HG03159 (cell line): Measurements from ENCODE around the gene GBP7.
"Not testable (repeated sequence)": the region's sequence is repeated elsewhere in the genome, so short reads cannot be mapped to it uniquely, and the experiment has no call there.

Experiments
- ATAC-seq: cut with Tn5 transposase; IDR thresholded peaks from one replicate; pipeline ENCODE4 v1.9.1; 2021; ENCODE audit warnings: mild to moderate bottlenecking, moderate library complexity; ENCODE audit not compliant: unreplicated experiment

GBP7 gene

GRCh38 chr1:89170170-89171066, 5.4 kb downstream of the GBP7 start:
- no peak for ATAC-seq

GRCh38 chr1:89169166-89169565, 6.6 kb downstream of the GBP7 start:
- ATAC-seq, result no peak

GRCh38 chr1:89167590-89168230, 8.1 kb downstream of the GBP7 start:
- ATAC-seq, result no peak

GRCh38 chr1:89166705-89167104, 9.1 kb downstream of the GBP7 start:
- no peak for ATAC-seq

- no peak for ATAC-seq
Observed at GRCh38 chr1:89165811-89166210, 10.0 kb downstream of the GBP7 start.

- ATAC-seq, result no peak
Observed at GRCh38 chr1:89151047-89151446, 24.8 kb downstream of the GBP7 start.

- ATAC-seq, result no peak
Observed at GRCh38 chr1:89149976-89150375, 25.8 kb downstream of the GBP7 start.

- no peak for ATAC-seq
Observed at GRCh38 chr1:89149229-89149628, 26.6 kb downstream of the GBP7 start.

GRCh38 chr1:89147678-89148658, 27.8 kb downstream of the GBP7 start:
- no peak for ATAC-seq

- no peak for ATAC-seq
Observed at GRCh38 chr1:89146721-89147120, 29.1 kb downstream of the GBP7 start.

- no peak for ATAC-seq
Observed at GRCh38 chr1:89143484-89143883, 32.3 kb downstream of the GBP7 start.

GRCh38 chr1:89142160-89142559, 33.6 kb downstream of the GBP7 start:
- no peak for ATAC-seq

GRCh38 chr1:89133747-89134146, 42.1 kb downstream of the GBP7 start:
- no peak for ATAC-seq

- ATAC-seq, result no peak
Observed at GRCh38 chr1:89130716-89131115, 45.1 kb downstream of the GBP7 start.

- no peak for ATAC-seq
Observed at GRCh38 chr1:89129911-89130310, 45.9 kb downstream of the GBP7 start.

GRCh38 chr1:89128003-89128458, 47.8 kb downstream of the GBP7 start:
- ATAC-seq, result not testable (repeated sequence)

GRCh38 chr1:89126602-89127565, 48.9 kb downstream of the GBP7 start:
- ATAC-seq, result not testable (repeated sequence)

GRCh38 chr1:89125913-89126580, 49.8 kb downstream of the GBP7 start, which contains the start of gene GBP2:
TSS of gene GBP2 (minus strand) at chr1:89126114. CDS start at chr1:89121966, 4,148 bp downstream.
- ATAC-seq, result peak; percentile 70

- ATAC-seq, result peak; percentile 18
Observed at GRCh38 chr1:89125240-89125912, 50.4 kb downstream of the GBP7 start.
